ENCODE results near the gene PSG2. TPM values are rescaled to one million over a fixed set of nuclear protein-coding genes. Genes with fewer than 3 reads are reported as not detected.
A peak's percentile ranks its signal among the peaks of the same experiment; 100 is the strongest.
"Not testable (repeated sequence)": the region's sequence is repeated elsewhere in the genome, so short reads cannot be mapped to it uniquely, and the experiment has no call there.

The PSG2 gene
- total RNA-seq, 1 experiment from 2014 or later: not detected

GRCh38 chr19:43104215-43104850 lies 21.8 kb upstream of the PSG2 start:
- H3K27ac ChIP-seq (ENCODE audit: insufficient read length, low read depth, low read length); H3K27me3 Mint-ChIP-seq (ENCODE audit: low read depth); H3K18ac ChIP-seq (ENCODE audit: insufficient read length, low read depth, low read length); H3K79me1 ChIP-seq (ENCODE audit: insufficient read depth, low read depth, low read length, poor library complexity, severe bottlenecking); H2BK5ac ChIP-seq (ENCODE audit: insufficient read length, low read length); H3K4me2 ChIP-seq (ENCODE audit: insufficient read depth, insufficient read length, low read length); H3K27me3 ChIP-seq (ENCODE audit: insufficient read depth, low read length); H3K56ac ChIP-seq (ENCODE audit: insufficient read length, low read depth, low read length); H3K4me1 ChIP-seq (ENCODE audit: insufficient read depth, low read length); H4K5ac ChIP-seq (ENCODE audit: insufficient read length, low read depth, low read length); H4K91ac ChIP-seq (ENCODE audit: insufficient read length, low read depth, low read length); DNase-seq; H2BK15ac ChIP-seq (ENCODE audit: low read depth, low read length); H3K4ac ChIP-seq (ENCODE audit: low read depth, low read length); H3K36me3 Mint-ChIP-seq (ENCODE audit: insufficient read depth in 1 of 3, low read depth in 3 of 3); H2AFZ ChIP-seq (ENCODE audit: low read length); H2BK120ac ChIP-seq (ENCODE audit: low read depth, low read length, poor library complexity, severe bottlenecking); H3K79me2 ChIP-seq (ENCODE audit: insufficient read depth, low read length); H4K8ac ChIP-seq (replicated peaks; ENCODE audit: insufficient read length, low read depth, low read length); H2BK12ac ChIP-seq (ENCODE audit: insufficient read length, low read depth, low read length); H2BK20ac ChIP-seq (ENCODE audit: low read depth, low read length, poor library complexity, severe bottlenecking); H3K4me1 Mint-ChIP-seq; H3K4me3 Mint-ChIP-seq; H4K20me1 ChIP-seq (ENCODE audit: control insufficient read depth, insufficient read depth, insufficient read length); H3K23me2 ChIP-seq (ENCODE audit: insufficient read length, low read depth, low read length, poor library complexity, severe bottlenecking); H3K23ac ChIP-seq (ENCODE audit: insufficient read length, low read depth, low read length); H3K27ac Mint-ChIP-seq; H3T11ph ChIP-seq (ENCODE audit: low read length); H2AK5ac ChIP-seq (ENCODE audit: insufficient read length, low read length); H3K14ac ChIP-seq (ENCODE audit: insufficient read depth, low read length); H3K9ac ChIP-seq (ENCODE audit: extremely low read depth, insufficient read length, low read length): not testable (repeated sequence)
- H3K9me3 ChIP-seq (ENCODE audit: control insufficient read depth, low read depth, low read length): peaks cover 45% of the 10 kb centered on the region
- TF ChIP-seq CTCF (conservative IDR thresholded peaks at IDR 0.05): peak; percentile 22; the same call in 1 of the 3 replicates
- peaks cover 78 to 80% of the 10 kb centered on the region in 2 experiments for H3K9me3 Mint-ChIP-seq
- no CpG with 5 or more reads among the region's 2 CpGs for WGBS (ENCODE audit: extremely low coverage, insufficient read length, low lambda C conversion rate)
